GM18498 (cell line): ENCODE measurements around the gene RTKN.
A peak's percentile ranks its signal among the peaks of the same experiment; 100 is the strongest.

Experiments
- ATAC-seq: cut with Tn5 transposase; IDR thresholded peaks from one replicate; pipeline ENCODE4 v1.9.1; 2021; ENCODE audit warnings: mild to moderate bottlenecking, moderate library complexity; ENCODE audit not compliant: unreplicated experiment

RTKN gene

DNA sequence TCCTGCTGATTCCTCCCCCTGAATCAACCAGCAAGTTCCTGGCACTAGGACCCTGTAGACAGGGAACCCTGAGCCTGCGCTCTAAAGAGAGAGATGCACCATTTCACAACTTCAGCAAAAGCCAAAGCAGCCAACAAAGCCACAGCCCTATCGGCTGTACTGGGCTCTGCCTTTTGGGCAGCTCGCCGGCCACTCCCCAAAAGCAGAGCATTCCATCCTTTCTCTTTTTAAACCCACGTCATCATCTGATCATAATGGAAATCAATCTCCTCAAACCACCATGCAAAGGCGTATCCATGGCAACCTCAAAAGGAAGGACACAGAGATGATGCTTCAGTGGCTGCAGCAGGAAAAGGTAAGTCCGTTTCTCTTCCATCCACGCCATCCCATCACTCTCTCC lies 56.3 kb downstream of the RTKN start:
- no peak for ATAC-seq

DNA sequence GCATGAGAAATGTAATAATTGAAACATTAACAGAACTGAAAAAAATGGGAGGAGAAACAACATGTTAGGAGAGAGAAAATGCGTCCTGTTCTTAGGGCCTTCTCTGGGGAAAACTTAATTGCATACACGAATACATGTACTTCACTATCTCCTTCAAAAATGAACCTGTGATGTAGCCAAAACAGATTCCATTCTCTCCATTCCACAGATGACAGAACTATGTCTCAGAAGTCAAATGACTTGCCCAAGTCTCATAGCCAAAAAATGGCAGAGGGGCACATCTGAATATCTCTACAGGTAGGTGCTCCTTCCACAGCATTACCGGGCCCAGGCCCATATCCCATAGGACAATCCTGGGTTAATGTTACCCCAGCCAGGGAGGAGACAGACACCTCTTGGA lies 57.7 kb downstream of the RTKN start:
- ATAC-seq: no peak

DNA sequence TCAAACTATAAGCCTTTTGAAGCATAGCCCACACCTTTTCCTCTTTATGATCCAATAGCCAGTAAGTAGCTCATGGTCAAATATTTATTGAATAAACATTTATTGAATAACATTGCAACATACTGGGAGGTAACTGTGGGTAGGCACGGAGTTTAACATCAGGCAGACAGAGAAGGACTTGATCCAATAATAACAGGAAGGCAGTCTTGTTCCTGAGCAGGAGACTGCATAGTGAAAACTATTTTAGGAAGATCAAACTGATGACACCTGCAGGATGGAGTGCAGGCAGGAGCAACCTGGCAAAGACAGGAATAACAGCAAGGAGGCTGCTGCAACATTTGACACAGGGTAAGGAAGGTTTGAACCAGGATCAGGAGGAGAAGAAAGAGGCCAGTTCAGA lies 58.5 kb downstream of the RTKN start:
- no peak for ATAC-seq

DNA sequence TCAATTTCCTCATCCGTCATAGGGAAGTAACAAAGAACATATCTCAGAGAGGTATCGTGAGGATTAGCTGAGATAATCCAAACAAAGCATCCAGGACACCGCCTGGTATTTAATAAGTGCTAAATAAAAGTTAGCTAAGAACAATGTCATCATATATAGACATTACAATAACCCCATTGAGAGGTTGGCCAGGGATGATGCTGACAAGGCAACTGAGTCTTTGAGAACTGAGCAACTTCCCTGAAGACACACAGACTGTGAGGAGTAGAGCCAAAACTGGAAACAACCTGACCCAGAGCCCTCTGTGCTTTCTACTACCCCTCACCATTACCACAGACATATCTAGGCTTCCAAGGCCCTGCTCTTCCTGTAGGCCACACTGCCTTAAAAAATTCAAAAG lies 60.0 kb downstream of the RTKN start:
- ATAC-seq: no peak

DNA sequence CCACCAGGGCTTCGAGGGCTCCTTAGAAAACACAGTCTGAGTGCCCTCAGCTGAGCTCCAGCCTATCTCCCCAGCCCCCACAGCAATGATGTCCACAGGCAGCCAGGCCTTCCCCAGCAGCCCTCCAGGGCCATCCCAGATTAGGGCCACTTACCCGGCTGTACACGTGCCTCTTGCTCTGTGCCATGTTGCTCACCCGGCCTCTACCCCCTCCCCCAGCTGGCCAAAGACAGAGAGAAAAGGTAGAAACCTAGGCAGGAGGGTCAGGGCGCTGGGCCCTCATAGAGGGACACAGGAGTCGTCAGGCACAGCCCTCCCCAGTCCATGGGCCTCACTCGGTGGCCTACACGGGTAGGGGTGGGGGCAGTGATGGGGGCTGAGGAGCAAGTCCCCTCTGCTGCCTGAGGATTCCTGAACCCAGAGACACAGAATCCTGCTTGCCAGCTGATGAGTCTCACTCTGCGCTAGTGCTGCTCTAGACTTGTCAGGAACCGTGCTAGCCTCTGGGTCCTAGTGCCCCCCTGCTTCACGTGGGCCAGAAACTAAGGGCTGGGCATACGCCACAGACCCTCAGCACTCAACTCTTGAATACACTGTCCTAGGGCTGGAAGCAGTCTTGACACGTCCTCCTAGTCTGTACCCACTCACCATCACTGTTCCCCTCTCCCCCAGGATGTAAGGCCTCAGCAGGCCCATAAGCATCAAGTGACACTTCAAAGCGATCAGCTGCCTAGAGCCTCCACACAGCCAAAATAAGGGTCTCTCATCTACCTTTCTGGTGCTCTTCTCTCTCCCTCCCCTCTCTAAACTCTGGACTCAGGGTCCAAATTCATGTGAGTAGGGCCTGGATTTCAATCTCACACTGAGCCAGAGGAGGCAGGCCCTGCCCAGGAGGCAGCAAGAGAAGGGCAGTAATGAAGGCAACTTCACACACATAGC lies 61.6 kb downstream of the RTKN start, which contains the start of gene DCTN1:
TSS of gene DCTN1 (minus strand) at position 461 of the 939 bp plus-strand sequence. CDS start at position 187, 274 bp downstream.
- ATAC-seq: peak; percentile 47

DNA sequence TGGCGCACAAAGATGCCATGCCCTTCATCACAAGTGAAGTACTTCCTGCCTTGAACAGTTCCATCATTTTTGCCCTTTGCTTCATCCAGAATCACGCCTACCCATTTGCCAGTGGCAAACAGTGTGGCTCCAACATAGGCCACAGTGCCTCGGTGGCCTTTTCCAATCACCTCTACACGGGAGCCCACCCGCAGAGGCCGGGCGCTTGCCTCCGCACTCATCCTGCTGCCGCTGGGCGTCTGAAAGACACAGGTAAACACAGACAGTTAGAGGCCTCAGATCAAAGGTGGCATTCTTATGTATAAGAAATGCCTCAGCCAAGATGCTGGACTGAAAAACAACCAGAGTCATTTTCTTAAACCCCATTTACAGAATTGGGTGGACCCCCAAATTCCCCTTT lies 63.7 kb downstream of the RTKN start:
- ATAC-seq: no peak

DNA sequence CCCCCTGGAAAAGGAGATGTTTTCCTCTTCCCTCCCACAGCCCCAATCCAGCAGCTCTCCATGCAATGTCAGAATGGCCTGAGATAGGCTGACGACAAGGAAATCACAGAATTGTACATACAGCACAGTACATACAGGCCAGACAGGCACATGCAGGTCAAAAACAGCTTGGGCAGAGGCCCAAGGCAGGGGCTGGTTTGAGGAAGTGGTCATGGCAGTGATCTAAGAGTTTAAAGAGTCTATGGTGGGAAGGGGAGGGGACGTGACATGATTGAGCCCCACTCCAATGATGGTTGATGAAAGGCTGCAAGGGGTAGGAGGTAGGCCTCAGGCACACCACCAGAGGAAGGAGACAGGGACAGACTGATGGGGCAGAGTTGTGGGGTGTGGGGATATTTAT lies 65.9 kb downstream of the RTKN start:
- ATAC-seq: no peak
